ENCODE data around the gene PDLIM7.

- TF ChIP-seq CTCF (conservative IDR thresholded peaks at IDR 0.05; ENCODE audit: low read depth in 2 of 2) (peak; percentile 73 to 94), POLR2AphosphoS5 (IDR thresholded peaks at IDR 0.05; ENCODE audit: low read depth) (peak; percentile 78), EZH2 (IDR thresholded peaks at IDR 0.05; ENCODE audit: low read depth, unreplicated experiment) (no peak), JUNB (IDR thresholded peaks at IDR 0.05; ENCODE audit: unreplicated experiment) (no peak), ZNF462 (CRISPR knock-in tag; IDR thresholded peaks at IDR 0.05) (no peak), EZH2phosphoT487 (IDR thresholded peaks at IDR 0.05; ENCODE audit: unreplicated experiment) (no peak), ZNF114 (CRISPR knock-in tag; IDR thresholded peaks at IDR 0.05) (no peak)
Measured at GRCh38 chr5:177455661-177456590, 41.5 kb downstream of the PDLIM7 start.
